ENCODE data around the gene CCDC92. TPM values are rescaled to one million over a fixed set of nuclear protein-coding genes. Genes with fewer than 3 reads are reported as not detected.

CCDC92 gene
- 10 to 100 TPM in 1 of 2 donors, 1 to 10 TPM in 1; 2.6 to 13.7 TPM for total RNA-seq

GRCh38 chr12:123972457-123973401 is at the start of gene CCDC92, which contains the start of gene ZNF664:
Gene CCDC92 (minus strand): TSS chr12:123972831. CDS start chr12:123944305, 28,526 bp downstream.
Gene ZNF664 (plus strand): TSS chr12:123973215. CDS start chr12:124012145, 38,930 bp downstream.
- peak within 1 kb of the TSS; percentile 85 to 94 for H3K27ac Mint-ChIP-seq
- no peaks in the 10 kb centered on the region for H3K9me3 Mint-ChIP-seq
- DNase-seq (ENCODE audit: low spot score in 2 of 2) (peak; percentile 94 to 95), ATAC-seq (peak; percentile 86 to 87)
- H3K36me3 Mint-ChIP-seq: peaks cover 5 to 23% of the 10 kb centered on the region in 2 donors

- DNase-seq (ENCODE audit: low spot score in 2 of 2) (no peak), ATAC-seq (no peak)
- Mint-ChIP-seq H3K36me3 (no peaks in the 10 kb centered on the region), H3K27ac (no peak overlapping the region), H3K9me3 (no peaks in the 10 kb centered on the region)
These were observed 49.5 kb upstream of the CCDC92 start for GRCh38 chr12:124022161-124022560.

- Mint-ChIP-seq H3K36me3 (no peaks in the 10 kb centered on the region), H3K27ac (no peak overlapping the region), H3K9me3 (no peaks in the 10 kb centered on the region)
- no peak for ATAC-seq
- DNase-seq (ENCODE audit: low spot score in 2 of 2): no peak
These were observed 48.4 kb upstream of the CCDC92 start for GRCh38 chr12:124021007-124021406.

- H3K36me3 Mint-ChIP-seq: no peaks in the 10 kb centered on the region
- no peaks in the 10 kb centered on the region for H3K9me3 Mint-ChIP-seq
- DNase-seq (ENCODE audit: low spot score in 2 of 2): no peak
- ATAC-seq: no peak
- no peak overlapping the region for H3K27ac Mint-ChIP-seq
These were observed 47.9 kb upstream of the CCDC92 start for GRCh38 chr12:124020514-124020949.

GRCh38 chr12:124019115-124019514 is 46.5 kb upstream of the CCDC92 start:
- Mint-ChIP-seq H3K9me3 (no peaks in the 10 kb centered on the region), H3K27ac (no peak overlapping the region), H3K36me3 (no peaks in the 10 kb centered on the region)
- DNase-seq (ENCODE audit: low spot score in 2 of 2) (no peak), ATAC-seq (no peak)

- ATAC-seq (no peak), DNase-seq (ENCODE audit: low spot score in 2 of 2) (no peak)
- H3K27ac Mint-ChIP-seq: no peak overlapping the region
- no peaks in the 10 kb centered on the region for H3K9me3 Mint-ChIP-seq
- peaks cover 0 to 1% of the 10 kb centered on the region in 2 donors for H3K36me3 Mint-ChIP-seq
These were observed 45.9 kb upstream of the CCDC92 start for GRCh38 chr12:124018539-124018938.

GRCh38 chr12:124017064-124017463 is 44.4 kb upstream of the CCDC92 start:
- ATAC-seq (no peak), DNase-seq (ENCODE audit: low spot score in 2 of 2) (no peak)
- Mint-ChIP-seq H3K36me3 (peaks cover 6 to 13% of the 10 kb centered on the region in 2 donors), H3K27ac (no peak overlapping the region), H3K9me3 (no peaks in the 10 kb centered on the region)

GRCh38 chr12:124015494-124016461 is 43.1 kb upstream of the CCDC92 start:
- DNase-seq (ENCODE audit: low spot score in 2 of 2) (no peak), ATAC-seq (no peak)
- H3K27ac Mint-ChIP-seq: no peak overlapping the region
- H3K9me3 Mint-ChIP-seq: no peaks in the 10 kb centered on the region
- peaks cover 11 to 18% of the 10 kb centered on the region in 2 donors for H3K36me3 Mint-ChIP-seq

GRCh38 chr12:124013073-124013472 is 40.4 kb upstream of the CCDC92 start:
- Mint-ChIP-seq H3K36me3 (peaks cover 11 to 18% of the 10 kb centered on the region in 2 donors), H3K27ac (no peak overlapping the region), H3K9me3 (no peaks in the 10 kb centered on the region)
- ATAC-seq: no peak
- DNase-seq (ENCODE audit: low spot score in 2 of 2): no peak

GRCh38 chr12:124011435-124012115 is 38.9 kb upstream of the CCDC92 start:
- ATAC-seq (no peak), DNase-seq (ENCODE audit: low spot score in 2 of 2) (no peak)
- Mint-ChIP-seq H3K27ac (no peak overlapping the region), H3K9me3 (no peaks in the 10 kb centered on the region), H3K36me3 (peaks cover 11 to 18% of the 10 kb centered on the region in 2 donors)

GRCh38 chr12:124010687-124011086 is 38.1 kb upstream of the CCDC92 start:
- Mint-ChIP-seq H3K27ac (peak overlapping the region in 1 of 2 donors; percentile 52), H3K36me3 (peaks cover 11 to 24% of the 10 kb centered on the region in 2 donors), H3K9me3 (no peaks in the 10 kb centered on the region)
- DNase-seq (ENCODE audit: low spot score in 2 of 2) (no peak), ATAC-seq (no peak)

- no peak for DNase-seq (ENCODE audit: low spot score in 2 of 2)
- H3K36me3 Mint-ChIP-seq: peaks cover 11 to 26% of the 10 kb centered on the region in 2 donors
- H3K27ac Mint-ChIP-seq: no peak overlapping the region
- ATAC-seq: no peak
- no peaks in the 10 kb centered on the region for H3K9me3 Mint-ChIP-seq
These were observed 37.1 kb upstream of the CCDC92 start for GRCh38 chr12:124009781-124010180.

GRCh38 chr12:124008595-124008994 is 36.0 kb upstream of the CCDC92 start:
- no peak for DNase-seq (ENCODE audit: low spot score in 2 of 2)
- Mint-ChIP-seq H3K27ac (no peak overlapping the region), H3K36me3 (peaks cover 11 to 25% of the 10 kb centered on the region in 2 donors), H3K9me3 (no peaks in the 10 kb centered on the region)
- ATAC-seq: no peak

- DNase-seq (ENCODE audit: low spot score in 2 of 2) (no peak), ATAC-seq (peak; percentile 68 to 74)
- Mint-ChIP-seq H3K27ac (no peak overlapping the region), H3K9me3 (no peaks in the 10 kb centered on the region), H3K36me3 (peaks cover 11 to 19% of the 10 kb centered on the region in 2 donors)
These were observed 35.4 kb upstream of the CCDC92 start for GRCh38 chr12:124007826-124008570.

- Mint-ChIP-seq H3K27ac (peak overlapping the region; percentile 60 to 96), H3K36me3 (peaks cover 5 to 13% of the 10 kb centered on the region in 2 donors), H3K9me3 (no peaks in the 10 kb centered on the region)
- ATAC-seq (no peak), DNase-seq (ENCODE audit: low spot score in 2 of 2) (no peak)
These were observed 34.4 kb upstream of the CCDC92 start for GRCh38 chr12:124006846-124007713.
